KBM-7 (cell line): ENCODE results near the gene SLC5A9.
A peak's percentile ranks its signal among the peaks of the same experiment; 100 is the strongest.

Experiments used
- DNase-seq: peaks from one replicate; pipeline ENCODE4 v3.0.0-alpha.2; 2015
- in situ Hi-C: fragments of 300-500 bp; cut with MboI; formaldehyde crosslinking; loops from 2 replicates; pipeline ENCODE4 v1.14.3; 2020; ENCODE audit warnings: low sequenced_read_pairs, low pct_unique_long_range_greater_than_20kb, mixed read lengths

Gene SLC5A9

DNA sequence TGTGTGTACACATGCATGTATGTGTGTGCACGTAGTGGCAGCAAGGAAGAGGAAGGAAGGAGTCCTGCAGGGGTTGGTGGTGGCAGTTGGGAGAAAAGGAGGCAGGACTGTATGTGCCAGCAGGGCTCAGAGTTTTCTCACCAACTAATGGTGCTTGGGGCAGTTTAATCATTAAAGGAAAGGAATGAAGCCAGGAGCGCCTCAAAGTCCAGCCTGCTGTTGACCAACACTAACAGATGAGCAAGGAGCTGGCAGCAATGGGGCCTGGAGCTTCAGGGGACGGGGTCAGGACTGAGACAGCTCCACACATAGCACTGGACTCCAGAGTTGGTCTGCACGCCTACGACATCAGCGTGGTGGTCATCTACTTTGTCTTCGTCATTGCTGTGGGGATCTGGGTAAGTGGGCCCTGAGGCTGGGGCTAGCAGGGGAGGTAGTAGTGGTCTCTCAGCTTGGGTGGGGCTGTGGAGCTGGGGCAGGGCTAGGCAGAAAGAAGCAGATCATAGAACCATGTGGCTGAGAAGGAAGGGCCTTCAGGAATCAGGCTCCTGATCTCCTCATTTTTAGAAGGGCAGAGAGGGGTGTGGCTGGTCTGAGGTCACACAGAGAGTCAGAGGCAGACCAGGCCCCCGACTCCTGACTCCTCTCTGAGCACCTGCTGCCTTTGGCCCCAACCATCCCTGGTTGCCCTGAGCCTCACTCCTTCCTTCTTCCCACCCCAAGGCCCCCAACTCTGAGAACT, at the start of gene SLC5A9:
Gene SLC5A9 (plus strand): TSS at position 216 of the 742 bp plus-strand sequence. CDS start 21 bp downstream, at position 237.
- DNase-seq: no peak
- in situ Hi-C loops: no loop called here

- in situ Hi-C loops: no loop called here
- no peak for DNase-seq
Measured at GRCh38 chr1:48175116-48175515, 47.4 kb upstream of the SLC5A9 start.

- in situ Hi-C loops: no loop called here
- DNase-seq: no peak
Measured at GRCh38 chr1:48177257-48177656, 45.3 kb upstream of the SLC5A9 start.

GRCh38 chr1:48181669-48182367, 40.7 kb upstream of the SLC5A9 start:
- in situ Hi-C loops: no loop called here
- no peak for DNase-seq

- DNase-seq: no peak
- in situ Hi-C loops: no loop called here
Measured at GRCh38 chr1:48182439-48182838, 40.1 kb upstream of the SLC5A9 start.

- in situ Hi-C loops: no loop called here
- DNase-seq: no peak
Measured at GRCh38 chr1:48186306-48186839, 36.1 kb upstream of the SLC5A9 start.

GRCh38 chr1:48187969-48188563, 34.5 kb upstream of the SLC5A9 start:
- in situ Hi-C loops: no loop called here

DNA sequence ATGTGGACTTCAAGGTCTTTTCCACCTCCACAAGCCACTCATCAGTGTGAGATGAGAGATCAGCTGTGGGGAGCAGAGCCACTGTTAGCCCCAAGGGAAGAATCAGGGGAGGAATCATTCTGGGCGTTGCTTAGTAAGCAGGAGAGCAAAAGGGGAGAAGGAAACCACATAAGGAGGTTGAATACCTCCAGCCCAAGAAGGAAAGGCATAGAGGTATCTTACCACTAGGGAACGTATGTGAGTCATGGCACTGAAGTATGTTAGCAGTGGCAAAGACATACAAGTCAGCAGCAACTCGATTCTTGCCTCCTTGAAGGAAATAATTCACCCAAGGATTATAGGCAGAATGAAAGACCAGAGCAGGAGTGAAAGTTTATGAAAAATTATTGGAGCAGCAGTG, 31.6 kb upstream of the SLC5A9 start:
- DNase-seq: no peak
- in situ Hi-C loops: no loop called here

More at GRCh38 chr1:48187969-48188563, 34.5 kb upstream of the SLC5A9 start:
- DNase-seq: no peak

GRCh38 chr1:48194801-48195200, 27.7 kb upstream of the SLC5A9 start:
- in situ Hi-C loops: no loop called here
- DNase-seq: no peak

GRCh38 chr1:48196237-48196636, 26.3 kb upstream of the SLC5A9 start:
- DNase-seq: peak; percentile 29
- in situ Hi-C loops: no loop called here

- in situ Hi-C loops: no loop called here
- no peak for DNase-seq
Measured at GRCh38 chr1:48198970-48199369, 23.5 kb upstream of the SLC5A9 start.

DNA sequence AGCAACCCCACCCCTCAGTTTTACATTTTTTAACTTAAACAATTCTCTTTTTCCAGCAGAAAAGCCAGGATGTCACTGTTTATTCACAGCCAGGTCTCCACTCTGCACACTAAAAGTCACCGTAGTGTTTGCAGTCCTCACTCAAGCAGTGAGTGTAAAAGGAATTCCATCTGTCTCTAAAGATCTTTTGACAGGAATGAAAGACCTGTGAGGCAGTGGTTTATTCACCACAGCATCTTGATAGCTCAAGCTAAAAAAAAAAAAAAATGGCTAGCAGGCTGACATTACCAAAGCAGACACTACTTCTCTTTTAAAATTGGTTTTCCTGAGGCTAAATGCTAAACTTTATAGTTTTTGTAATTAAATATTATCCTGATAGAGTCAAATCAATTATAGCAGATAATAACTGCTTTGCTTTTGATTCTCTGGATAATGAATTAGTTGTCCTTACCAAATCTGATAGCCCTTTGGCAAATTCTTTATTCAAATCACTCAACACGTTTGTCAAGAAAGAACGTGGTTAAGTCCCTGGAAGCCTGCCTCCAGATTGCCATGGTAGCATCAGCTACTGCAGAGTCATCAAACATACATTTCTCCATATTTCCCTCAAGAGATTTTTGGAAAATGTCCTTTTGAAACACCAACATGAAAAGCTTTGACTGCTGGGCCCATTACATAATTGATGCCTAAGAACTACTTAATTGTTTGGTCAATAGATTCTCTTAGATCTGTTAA, 22.2 kb upstream of the SLC5A9 start:
- in situ Hi-C loops: no loop called here
- DNase-seq: no peak

DNA sequence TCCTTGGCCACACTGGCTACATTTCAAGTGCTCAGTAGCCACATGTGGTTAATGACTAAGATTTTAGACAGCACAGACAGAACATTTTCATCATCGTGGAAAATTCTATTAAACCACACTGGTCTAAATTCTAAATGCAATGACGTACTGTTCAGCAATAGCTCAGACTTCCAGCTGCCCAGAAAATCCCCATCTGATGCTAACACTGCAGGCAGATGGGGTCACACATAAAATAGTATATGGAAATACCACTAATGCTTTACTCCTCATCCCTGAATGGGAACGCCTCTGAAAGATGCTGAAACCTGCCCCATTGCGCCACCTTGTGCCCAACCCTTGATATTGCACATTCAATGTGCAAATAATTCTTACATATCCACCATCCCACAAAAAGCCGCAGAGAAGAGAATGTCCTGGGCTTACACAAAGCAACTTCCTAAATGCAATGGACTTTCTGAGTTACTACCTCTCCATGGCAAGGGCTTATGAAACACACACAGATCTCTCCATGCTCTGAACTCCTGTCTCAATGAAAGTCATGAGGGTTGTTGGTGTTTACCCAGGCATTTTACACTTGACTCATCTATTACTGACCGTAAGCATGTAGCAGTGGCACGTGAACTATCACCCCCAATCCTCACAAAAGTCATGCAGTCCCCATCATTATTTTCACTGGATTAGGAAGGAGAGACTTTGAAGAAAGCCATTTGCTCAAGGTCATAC, 20.3 kb upstream of the SLC5A9 start:
- peak; percentile 63 for DNase-seq
- in situ Hi-C loops: no loop called here

GRCh38 chr1:48203287-48203900, 19.1 kb upstream of the SLC5A9 start:
- DNase-seq: peak; percentile 43
- in situ Hi-C loops: no loop called here

GRCh38 chr1:48205522-48205921, 17.0 kb upstream of the SLC5A9 start:
- in situ Hi-C loops: no loop called here
- no peak for DNase-seq

DNA sequence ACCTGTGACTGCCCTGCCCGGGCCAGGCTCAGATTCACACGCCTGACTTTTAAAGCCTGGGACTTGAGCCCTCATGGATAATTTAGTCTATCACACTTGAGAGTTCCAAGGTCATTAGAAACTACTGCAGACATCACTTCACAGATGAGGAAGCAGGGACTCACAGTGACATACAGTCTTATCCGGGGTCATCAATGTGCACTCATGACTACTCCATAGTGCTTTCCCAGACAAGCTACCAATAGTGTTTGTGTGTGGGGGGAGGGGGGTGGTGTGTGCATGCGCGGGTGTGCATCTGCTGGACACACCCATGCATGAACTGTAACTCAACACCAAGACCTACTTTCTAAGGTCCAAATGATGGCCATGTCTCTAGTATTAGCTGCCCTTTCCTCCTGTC, 16.1 kb upstream of the SLC5A9 start:
- DNase-seq: no peak
- in situ Hi-C loops: no loop called here

DNA sequence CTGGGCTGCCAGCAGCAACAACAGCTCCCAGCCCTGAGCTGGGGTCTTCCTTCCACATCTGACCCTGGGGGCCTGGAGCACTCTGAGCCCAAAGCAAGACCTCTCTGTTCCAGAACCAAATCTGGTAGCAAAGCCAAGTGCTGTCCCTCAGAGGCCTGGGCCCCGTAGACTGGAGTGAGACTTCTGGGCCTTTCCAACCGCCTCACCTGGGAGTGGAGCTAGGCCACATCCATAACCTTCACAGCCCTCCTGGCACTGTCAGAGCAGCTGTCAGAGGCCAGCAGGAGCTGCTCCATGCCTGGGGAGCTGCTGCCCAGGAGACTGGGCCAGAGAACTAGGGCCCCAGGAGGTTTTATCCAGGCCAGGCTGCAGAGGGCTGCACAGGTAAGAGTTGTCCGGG, 15.4 kb upstream of the SLC5A9 start:
- no peak for DNase-seq
- in situ Hi-C loops: no loop called here

GRCh38 chr1:48207536-48208075, 14.9 kb upstream of the SLC5A9 start:
- DNase-seq: no peak
- in situ Hi-C loops: no loop called here
